ENCODE results near the gene LPP. TPM values are rescaled to one million over a fixed set of nuclear protein-coding genes. Genes with fewer than 3 reads are reported as not detected.
A peak's percentile ranks its signal among the peaks of the same experiment; 100 is the strongest.
"Not testable (repeated sequence)": the region's sequence is repeated elsewhere in the genome, so short reads cannot be mapped to it uniquely, and the experiment has no call there.

LPP gene
- total RNA-seq, 4 donors from 2014 or later: 183 to 293 (median 242) TPM

DNA sequence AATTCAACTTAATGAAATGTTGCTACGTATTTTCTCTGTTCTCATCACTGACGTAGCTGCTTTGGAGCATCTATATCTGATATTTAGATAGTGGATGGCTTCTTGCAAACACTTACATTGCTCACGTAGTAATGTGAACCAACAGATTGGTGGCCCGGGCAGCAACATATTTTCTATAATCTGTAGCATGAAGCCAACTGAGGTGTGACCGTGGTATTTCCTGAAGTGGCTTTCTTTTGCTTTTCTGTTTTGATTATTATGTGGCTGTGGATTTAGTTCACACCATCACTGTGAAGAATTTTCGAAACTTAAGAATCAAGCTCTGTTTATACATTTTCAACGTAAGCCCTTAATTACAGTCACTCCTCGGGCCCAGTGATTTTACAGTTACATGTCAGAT lies 288.5 kb downstream of the LPP start:
- TF ChIP-seq, protein P1, sequence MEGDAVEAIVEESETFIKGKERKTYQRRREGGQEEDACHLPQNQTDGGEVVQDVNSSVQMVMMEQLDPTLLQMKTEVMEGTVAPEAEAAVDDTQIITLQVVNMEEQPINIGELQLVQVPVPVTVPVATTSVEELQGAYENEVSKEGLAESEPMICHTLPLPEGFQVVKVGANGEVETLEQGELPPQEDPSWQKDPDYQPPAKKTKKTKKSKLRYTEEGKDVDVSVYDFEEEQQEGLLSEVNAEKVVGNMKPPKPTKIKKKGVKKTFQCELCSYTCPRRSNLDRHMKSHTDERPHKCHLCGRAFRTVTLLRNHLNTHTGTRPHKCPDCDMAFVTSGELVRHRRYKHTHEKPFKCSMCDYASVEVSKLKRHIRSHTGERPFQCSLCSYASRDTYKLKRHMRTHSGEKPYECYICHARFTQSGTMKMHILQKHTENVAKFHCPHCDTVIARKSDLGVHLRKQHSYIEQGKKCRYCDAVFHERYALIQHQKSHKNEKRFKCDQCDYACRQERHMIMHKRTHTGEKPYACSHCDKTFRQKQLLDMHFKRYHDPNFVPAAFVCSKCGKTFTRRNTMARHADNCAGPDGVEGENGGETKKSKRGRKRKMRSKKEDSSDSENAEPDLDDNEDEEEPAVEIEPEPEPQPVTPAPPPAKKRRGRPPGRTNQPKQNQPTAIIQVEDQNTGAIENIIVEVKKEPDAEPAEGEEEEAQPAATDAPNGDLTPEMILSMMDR (IDR thresholded peaks at IDR 0.05): no peak
- no peak for TF ChIP-seq EP300 (IDR thresholded peaks at IDR 0.05)
- peaks cover 0 to 12% (median 8%) of the 10 kb centered on the region in 4 donors for H3K4me1 ChIP-seq
- H3K4me3 ChIP-seq: no peak overlapping the region
- no peak overlapping the region for H3K27ac ChIP-seq
- H3K36me3 ChIP-seq: no peaks in the 10 kb centered on the region
- no peaks in the 10 kb centered on the region for H3K9me3 ChIP-seq
- no peak for DNase-seq (ENCODE audit: low spot score in 2 of 2)
- 94 to 96% methylated on average over 8 of the region's 8 CpGs for WGBS, 2 donors
- H3K27me3 ChIP-seq: no peaks in the 10 kb centered on the region

DNA sequence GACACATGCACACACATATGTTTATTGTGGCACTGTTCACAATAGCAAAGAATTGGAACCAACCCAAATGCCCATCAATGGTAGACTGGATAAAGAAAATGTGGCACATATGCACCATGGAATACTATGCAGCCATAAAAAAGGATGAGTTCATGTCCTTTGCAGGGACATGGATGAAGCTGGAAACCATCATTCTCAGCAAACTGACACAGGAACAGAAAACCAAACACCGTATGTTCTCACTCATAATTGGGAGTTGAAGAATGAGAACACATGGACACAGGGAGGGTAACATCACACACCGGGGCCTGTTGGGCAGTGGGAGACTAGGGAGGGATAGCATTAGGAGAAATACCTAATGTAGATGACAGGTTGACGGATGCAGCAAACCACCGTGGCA lies 291.2 kb downstream of the LPP start:
- not testable (repeated sequence) for H3K27ac ChIP-seq; H3K27me3 ChIP-seq; H3K9me3 ChIP-seq; H3K4me3 ChIP-seq; H3K36me3 ChIP-seq; H3K4me1 ChIP-seq; DNase-seq (ENCODE audit: low spot score in 2 of 2)
- WGBS, 2 donors: 96 to 97% methylated on average over 4 of the region's 4 CpGs

DNA sequence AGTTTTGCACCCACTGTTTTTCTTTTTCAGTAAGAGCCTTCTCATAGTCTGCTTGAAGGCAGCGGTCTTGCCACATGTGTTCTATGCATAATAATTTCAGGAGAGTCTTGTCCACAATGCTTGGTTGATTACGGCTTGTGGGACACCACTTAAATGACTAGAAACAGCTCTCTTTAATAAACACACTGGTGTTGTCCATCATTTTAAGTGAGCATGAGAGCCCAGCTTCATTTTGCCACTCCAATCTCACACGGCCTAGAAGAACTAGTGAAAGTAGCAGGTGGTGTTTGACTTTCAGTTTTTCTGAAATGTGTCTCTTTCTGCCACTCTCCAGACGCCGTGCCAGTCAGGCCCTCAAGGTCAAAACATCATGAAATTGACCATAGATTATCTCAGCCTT lies 292.1 kb downstream of the LPP start:
- 84 to 86% methylated on average over 5 of the region's 5 CpGs for WGBS, 2 donors
- TF ChIP-seq, protein P1 (IDR thresholded peaks at IDR 0.05): no peak
- TF ChIP-seq EP300 (IDR thresholded peaks at IDR 0.05) (no peak), POLR2A (IDR thresholded peaks at IDR 0.05) (no peak)
- Histone ChIP-seq H3K4me1 (no peaks in the 10 kb centered on the region), H3K27me3 (no peaks in the 10 kb centered on the region), H3K9me3 (no peaks in the 10 kb centered on the region), H3K36me3 (no peaks in the 10 kb centered on the region), H3K27ac (peak overlapping the region in 1 of 4 donors; percentile 6), H3K4me3 (no peak overlapping the region)
- DNase-seq (ENCODE audit: low spot score in 2 of 2): no peak

DNA sequence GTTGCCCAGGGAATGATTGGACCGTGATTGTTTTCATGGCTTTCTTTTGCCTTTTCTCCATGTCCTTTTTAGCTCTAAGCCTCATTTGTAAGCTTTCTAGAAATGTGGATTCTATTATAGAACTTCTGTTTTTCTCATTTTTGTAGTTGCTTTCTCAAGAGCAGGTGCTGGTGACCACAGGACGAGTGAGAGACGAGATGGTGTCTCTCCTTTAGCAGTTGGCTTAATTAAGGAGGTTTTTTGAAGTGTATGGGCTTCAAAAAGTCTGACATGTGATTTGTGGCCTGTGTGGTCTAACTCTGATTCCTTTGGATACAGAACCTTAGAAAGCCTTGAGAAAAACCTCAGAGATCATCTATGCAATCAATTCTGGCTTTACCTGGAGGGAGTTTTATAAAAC lies 292.8 kb downstream of the LPP start:
- DNase-seq (ENCODE audit: low spot score in 2 of 2): no peak
- H3K36me3 ChIP-seq: no peaks in the 10 kb centered on the region
- no peaks in the 10 kb centered on the region for H3K9me3 ChIP-seq
- TF ChIP-seq, protein P1 (IDR thresholded peaks at IDR 0.05): no peak
- no peak for TF ChIP-seq POLR2A (IDR thresholded peaks at IDR 0.05)
- no peak for TF ChIP-seq EP300 (IDR thresholded peaks at IDR 0.05)
- WGBS, 2 donors: 75 to 78% methylated on average over 3 of the region's 3 CpGs
- H3K4me3 ChIP-seq: no peak overlapping the region
- peak overlapping the region in 1 of 4 donors; percentile 6 for H3K27ac ChIP-seq
- H3K27me3 ChIP-seq: no peaks in the 10 kb centered on the region
- peaks cover 0 to 6% (median 0%) of the 10 kb centered on the region in 4 donors for H3K4me1 ChIP-seq

DNA sequence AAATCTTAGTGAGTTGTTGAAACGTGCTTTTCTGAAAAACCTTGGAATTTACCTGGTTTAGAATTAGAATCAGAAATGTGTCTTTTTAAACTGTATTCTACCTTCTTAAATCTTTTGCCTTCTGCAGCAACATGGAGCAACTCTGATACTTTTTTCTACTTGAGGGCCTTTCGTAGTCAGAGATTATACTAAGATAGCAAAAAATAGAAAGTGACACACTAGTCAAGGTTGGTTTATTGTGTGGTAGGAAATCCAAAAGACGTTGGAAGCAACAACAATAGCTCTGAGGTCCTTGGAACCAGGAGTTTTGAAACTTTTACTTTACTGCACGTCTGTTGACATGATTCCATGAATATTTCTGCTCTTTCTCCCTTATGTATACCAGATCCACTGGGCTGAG lies 294.9 kb downstream of the LPP start:
- Histone ChIP-seq H3K4me1 (peaks cover 0 to 12% (median 0%) of the 10 kb centered on the region in 4 donors), H3K4me3 (no peak overlapping the region), H3K36me3 (no peaks in the 10 kb centered on the region), H3K27me3 (no peaks in the 10 kb centered on the region), H3K9me3 (no peaks in the 10 kb centered on the region), H3K27ac (no peak overlapping the region)
- TF ChIP-seq, protein P1 (IDR thresholded peaks at IDR 0.05): no peak
- no peak for TF ChIP-seq EP300 (IDR thresholded peaks at IDR 0.05)
- no peak for DNase-seq (ENCODE audit: low spot score in 2 of 2)
- 90% methylated on average over 4 of the region's 4 CpGs for WGBS, 2 donors

DNA sequence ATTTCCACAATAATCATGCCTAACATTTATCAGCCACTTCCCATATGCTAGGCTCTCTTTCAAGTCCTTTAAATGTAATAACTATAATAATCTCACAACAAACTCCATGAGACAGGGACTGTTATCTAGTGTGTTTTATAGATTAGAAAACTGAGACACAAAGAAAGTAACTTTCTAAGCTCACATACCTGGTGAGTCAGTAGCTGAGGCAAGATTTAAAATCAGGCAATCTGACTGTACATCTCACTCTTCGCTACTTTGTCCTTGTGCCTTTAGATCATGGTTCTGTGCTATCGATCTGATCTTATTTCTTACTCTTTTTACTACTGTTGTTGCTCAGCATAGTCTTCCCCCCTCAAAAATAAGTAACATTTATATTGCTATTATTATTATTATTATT lies 295.5 kb downstream of the LPP start:
- no peaks in the 10 kb centered on the region for H3K36me3 ChIP-seq
- H3K27me3 ChIP-seq: no peaks in the 10 kb centered on the region
- TF ChIP-seq POLR2A (IDR thresholded peaks at IDR 0.05): no peak
- TF ChIP-seq, protein P1 (IDR thresholded peaks at IDR 0.05): no peak
- TF ChIP-seq EP300 (IDR thresholded peaks at IDR 0.05): no peak
- H3K27ac ChIP-seq: no peak overlapping the region
- DNase-seq (ENCODE audit: low spot score in 2 of 2): no peak
- WGBS, 2 donors: 99 to 100% methylated on average over 2 of the region's 2 CpGs
- no peaks in the 10 kb centered on the region for H3K9me3 ChIP-seq
- H3K4me3 ChIP-seq: no peak overlapping the region
- H3K4me1 ChIP-seq: peaks cover 0 to 12% (median 0%) of the 10 kb centered on the region in 4 donors

Measured in tibial nerve (tissue), 4 donors.